ENCODE measurements around the gene TRIM2. TPM values are rescaled to one million over a fixed set of nuclear protein-coding genes. Genes with fewer than 3 reads are reported as not detected.

Gene TRIM2
- total RNA-seq, 1 experiment from 2014 or later: 41.4 TPM

DNA sequence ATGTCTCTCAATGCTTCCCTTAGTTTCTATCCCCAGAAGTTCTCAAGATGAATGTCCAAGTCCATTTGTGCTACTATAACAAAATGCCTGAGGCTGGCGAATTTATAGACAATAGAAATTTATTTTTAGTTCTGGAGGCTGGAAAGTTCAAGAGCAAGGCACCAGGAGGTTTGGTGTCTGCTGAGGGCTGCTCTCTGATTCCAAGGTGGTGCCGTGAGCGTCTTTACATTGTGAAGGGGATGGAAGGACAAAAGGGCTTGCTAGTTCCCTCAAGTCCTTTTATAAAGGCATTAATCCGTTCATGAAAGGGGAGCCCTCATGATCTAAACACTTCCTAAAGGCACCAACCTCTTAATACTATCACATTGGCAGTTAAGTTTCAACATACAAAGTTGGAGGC is 12.3 kb downstream of the TRIM2 start:
- BruUV-seq (replicated peaks): no TSS peak
- no peak overlapping the region for H3K27ac ChIP-seq (ENCODE audit: low read depth, low read length)

DNA sequence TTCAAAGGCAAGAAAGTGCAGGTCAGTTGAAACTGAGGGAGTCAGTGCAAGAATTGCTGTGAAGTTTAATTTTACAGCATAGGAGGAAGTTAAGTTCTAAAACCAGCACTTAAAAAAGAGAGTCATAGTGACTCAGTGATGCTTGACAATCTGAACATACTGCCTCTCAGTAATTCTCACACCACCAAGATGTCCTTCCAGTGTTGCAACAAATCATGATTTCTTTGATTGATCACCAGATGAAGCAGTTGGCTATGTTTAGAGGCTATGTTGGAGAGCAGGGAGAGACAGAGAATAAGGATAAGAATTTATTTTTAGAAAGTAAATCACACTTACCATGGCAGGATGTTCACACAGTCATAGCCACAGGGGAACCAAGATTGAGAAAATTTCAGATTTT is 13.2 kb downstream of the TRIM2 start:
- no peaks in the 10 kb centered on the region for H3K9me2 ChIP-seq (ENCODE audit: insufficient read depth)
- intact Hi-C loops (cut with micrococcal nuclease): no loop called here
- H3K27me3 ChIP-seq (ENCODE audit: insufficient read depth, low read length): no peaks in the 10 kb centered on the region
- H3K36me3 ChIP-seq (ENCODE audit: control insufficient read depth in 1 of 2, insufficient read depth in 2 of 2, low read length in 2 of 2): no peaks in the 10 kb centered on the region
- no peak overlapping the region for H3K27ac ChIP-seq (ENCODE audit: low read depth, low read length)
- H3K9me3 ChIP-seq (ENCODE audit: control insufficient read depth in 1 of 2, insufficient read depth in 1 of 2, low read depth in 1 of 2, low read length in 2 of 2): no peaks in the 10 kb centered on the region
- DNase-seq (ENCODE audit: low read depth, low spot score) (no peak), ATAC-seq (no peak)
- H3K4me3 ChIP-seq (replicated peaks in 1 of 2; ENCODE audit: low read depth in 1 of 2, low read length in 2 of 2): no peak overlapping the region
- no peak overlapping the region for H2AFZ ChIP-seq (ENCODE audit: low read depth, low read length, poor library complexity, severe bottlenecking)
- no peak for TF ChIP-seq JUND (IDR thresholded peaks at IDR 0.05)
- H4K20me1 ChIP-seq (ENCODE audit: insufficient read depth): no peaks in the 10 kb centered on the region
- H3K4me2 ChIP-seq (ENCODE audit: low read length): no peak overlapping the region
- ChIA-PET CTCF (no interaction called here), RAD21 (ENCODE audit: low non-redundant PET in 1 of 2, low total read pairs in 2 of 2, uncharacterized antibody in 2 of 2, unreplicated experiment in 2 of 2) (no interaction called here), POLR2A (no interaction called here)
- H3K9ac ChIP-seq (ENCODE audit: low read length): no peak overlapping the region
- H3K4me1 ChIP-seq (ENCODE audit: control insufficient read depth in 1 of 2, insufficient read depth in 2 of 2, low read length in 2 of 2): peaks cover 0 to 17% of the 10 kb centered on the region in 2 experiments; a peak in 2 of 4 replicates
- BruUV-seq (replicated peaks): no TSS peak
- H3K79me2 ChIP-seq (ENCODE audit: insufficient read depth, low read length): no peaks in the 10 kb centered on the region

More for the DNA sequence above, 12.3 kb downstream of the TRIM2 start:
- POLR2A ChIA-PET: no interaction called here
- H3K4me3 ChIP-seq (replicated peaks in 1 of 2; ENCODE audit: low read depth in 1 of 2, low read length in 2 of 2): no peak overlapping the region
- no peak overlapping the region for H3K4me2 ChIP-seq (ENCODE audit: low read length)
- H4K20me1 ChIP-seq (ENCODE audit: insufficient read depth): no peaks in the 10 kb centered on the region
- TF ChIP-seq RAD21 (IDR thresholded peaks at IDR 0.05; ENCODE audit: low read depth): no peak
- TF ChIP-seq SRF (IDR thresholded peaks at IDR 0.05; ENCODE audit: low read depth): no peak
- TF ChIP-seq, protein P1, sequence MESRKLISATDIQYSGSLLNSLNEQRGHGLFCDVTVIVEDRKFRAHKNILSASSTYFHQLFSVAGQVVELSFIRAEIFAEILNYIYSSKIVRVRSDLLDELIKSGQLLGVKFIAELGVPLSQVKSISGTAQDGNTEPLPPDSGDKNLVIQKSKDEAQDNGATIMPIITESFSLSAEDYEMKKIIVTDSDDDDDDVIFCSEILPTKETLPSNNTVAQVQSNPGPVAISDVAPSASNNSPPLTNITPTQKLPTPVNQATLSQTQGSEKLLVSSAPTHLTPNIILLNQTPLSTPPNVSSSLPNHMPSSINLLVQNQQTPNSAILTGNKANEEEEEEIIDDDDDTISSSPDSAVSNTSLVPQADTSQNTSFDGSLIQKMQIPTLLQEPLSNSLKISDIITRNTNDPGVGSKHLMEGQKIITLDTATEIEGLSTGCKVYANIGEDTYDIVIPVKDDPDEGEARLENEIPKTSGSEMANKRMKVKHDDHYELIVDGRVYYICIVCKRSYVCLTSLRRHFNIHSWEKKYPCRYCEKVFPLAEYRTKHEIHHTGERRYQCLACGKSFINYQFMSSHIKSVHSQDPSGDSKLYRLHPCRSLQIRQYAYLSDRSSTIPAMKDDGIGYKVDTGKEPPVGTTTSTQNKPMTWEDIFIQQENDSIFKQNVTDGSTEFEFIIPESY (IDR thresholded peaks at IDR 0.05; ENCODE audit: extremely low read depth, insufficient replicate concordance, low read length): no peak
- no peak for TF ChIP-seq EGR1 (IDR thresholded peaks at IDR 0.05; ENCODE audit: low read depth)
- no peak for TF ChIP-seq ZFX (IDR thresholded peaks at IDR 0.05)
- TF ChIP-seq FOSL1 (IDR thresholded peaks at IDR 0.05; ENCODE audit: low read depth): no peak
- H3K79me2 ChIP-seq (ENCODE audit: insufficient read depth, low read length): no peaks in the 10 kb centered on the region
- H3K9me2 ChIP-seq (ENCODE audit: insufficient read depth): no peaks in the 10 kb centered on the region
- no peak overlapping the region for H3K9ac ChIP-seq (ENCODE audit: low read length)
- no peak for ATAC-seq
- CTCF ChIA-PET: no interaction called here
- H3K9me3 ChIP-seq (ENCODE audit: control insufficient read depth in 1 of 2, insufficient read depth in 1 of 2, low read depth in 1 of 2, low read length in 2 of 2): no peaks in the 10 kb centered on the region
- peaks cover 0 to 8% of the 10 kb centered on the region in 2 experiments; a peak in 1 of 4 replicates for H3K4me1 ChIP-seq (ENCODE audit: control insufficient read depth in 1 of 2, insufficient read depth in 2 of 2, low read length in 2 of 2)
- H3K36me3 ChIP-seq (ENCODE audit: control insufficient read depth in 1 of 2, insufficient read depth in 2 of 2, low read length in 2 of 2): no peaks in the 10 kb centered on the region
- intact Hi-C loops (cut with micrococcal nuclease): no loop called here
- no peaks in the 10 kb centered on the region for H3K27me3 ChIP-seq (ENCODE audit: insufficient read depth, low read length)
- H2AFZ ChIP-seq (ENCODE audit: low read depth, low read length, poor library complexity, severe bottlenecking): no peak overlapping the region
- RAD21 ChIA-PET (ENCODE audit: low non-redundant PET in 1 of 2, low total read pairs in 2 of 2, uncharacterized antibody in 2 of 2, unreplicated experiment in 2 of 2): no interaction called here
- no peak for DNase-seq (ENCODE audit: low read depth, low spot score)

All from HCT116 (cell line).